Measurements from ENCODE around the gene GDPGP1.
A peak's percentile ranks its signal among the peaks of the same experiment; 100 is the strongest.
"Not testable (repeated sequence)": the region's sequence is repeated elsewhere in the genome, so short reads cannot be mapped to it uniquely, and the experiment has no call there.

The GDPGP1 gene

DNA sequence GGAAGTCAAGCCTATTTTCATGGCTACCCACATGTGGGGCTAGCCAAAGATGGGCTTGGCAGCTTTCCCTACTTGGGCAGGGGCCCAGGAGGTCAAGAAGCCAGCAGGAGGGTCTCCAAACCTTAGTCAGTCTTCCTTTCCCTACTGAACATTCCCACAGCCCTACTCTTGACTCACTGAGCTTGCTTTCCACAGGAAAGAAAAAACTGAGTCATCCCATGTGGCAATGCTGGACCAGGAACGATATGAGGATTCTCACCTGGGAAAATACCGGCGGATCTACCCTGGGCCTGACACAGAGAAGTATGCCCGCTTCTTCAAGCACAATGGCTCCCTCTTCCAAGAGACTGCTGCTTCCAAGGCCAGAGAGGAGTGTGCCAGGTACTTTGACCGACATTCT is 27.8 kb downstream of the GDPGP1 start:
- no peak for DNase-seq (ENCODE audit: low spot score)

DNA sequence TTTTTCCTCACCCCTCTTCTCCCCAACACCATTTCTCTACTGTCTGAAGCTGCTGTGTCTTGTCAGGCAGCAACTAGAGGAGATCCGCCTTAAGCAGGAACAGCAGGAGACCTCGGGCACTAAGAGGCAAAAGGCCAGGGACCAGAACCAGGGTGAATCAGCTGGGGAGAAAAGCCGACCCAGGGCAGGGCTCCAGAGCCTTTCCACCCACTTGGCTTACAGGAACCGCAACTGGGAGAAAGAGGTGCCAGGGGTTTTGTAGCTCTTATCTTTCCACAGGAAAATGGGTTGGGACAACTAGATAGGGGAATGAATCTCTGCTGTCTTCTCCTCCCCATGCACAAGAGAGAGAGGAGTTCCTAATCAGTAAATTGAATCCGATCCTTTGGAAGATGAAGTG is 28.4 kb downstream of the GDPGP1 start:
- no peak for DNase-seq (ENCODE audit: low spot score)

DNA sequence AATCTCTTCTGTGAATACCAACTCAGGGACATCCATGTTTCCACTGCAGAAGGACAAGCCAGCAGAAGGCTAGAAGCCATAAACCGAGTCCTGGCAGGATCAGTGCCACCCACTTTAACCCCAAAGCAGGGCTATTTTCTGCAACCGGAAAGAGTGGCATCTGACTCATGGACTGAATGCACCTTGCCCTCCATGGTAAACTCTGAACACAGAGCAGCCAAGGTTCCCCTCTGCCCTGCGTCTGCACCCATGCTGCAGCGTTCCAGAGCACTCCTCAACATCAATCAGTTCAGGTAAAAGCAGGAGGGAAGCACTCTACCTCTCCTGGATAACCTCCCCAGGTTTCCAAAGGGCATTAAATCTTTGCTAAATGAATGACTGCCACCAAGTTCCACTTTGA is 30.7 kb downstream of the GDPGP1 start:
- no peak for DNase-seq (ENCODE audit: low spot score)

DNA sequence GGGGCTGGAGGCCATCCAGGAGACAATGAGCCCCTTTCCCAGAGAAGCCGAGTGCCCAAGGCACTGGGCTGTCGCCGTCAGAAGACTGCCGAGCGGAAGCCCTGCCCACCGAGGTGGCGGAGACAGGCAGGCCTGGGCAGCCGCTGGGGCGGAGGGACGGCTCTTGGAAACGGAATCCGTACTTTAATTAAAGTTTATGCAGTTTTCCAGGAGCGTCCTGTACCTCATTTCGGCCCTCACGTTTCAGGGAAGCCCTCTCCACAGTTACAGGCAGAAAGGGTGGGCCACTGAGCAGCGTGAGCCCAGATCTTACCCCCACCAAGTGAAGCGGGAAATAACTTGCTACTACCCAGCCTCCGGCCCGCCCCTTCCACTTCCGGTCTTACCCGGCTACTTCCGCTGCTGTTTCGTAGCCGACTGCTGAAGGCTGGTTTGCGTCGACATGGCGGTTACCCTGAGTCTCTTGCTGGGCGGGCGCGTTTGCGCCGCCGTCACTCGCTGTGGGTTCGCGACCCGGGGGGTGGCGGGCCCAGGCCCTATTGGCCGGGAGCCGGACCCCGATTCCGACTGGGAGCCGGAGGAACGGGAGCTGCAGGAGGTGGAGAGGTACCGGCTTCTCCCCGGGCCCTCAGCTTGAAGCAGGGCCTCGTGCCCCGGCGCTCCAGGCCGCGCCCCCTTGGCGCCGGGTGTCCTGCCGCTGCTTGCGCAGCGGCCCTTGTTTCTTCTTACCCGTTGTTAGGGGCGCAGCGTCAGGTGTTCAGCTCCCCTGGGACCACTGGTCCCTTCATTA is 31.5 kb downstream of the GDPGP1 start, which contains the start of gene NGRN:
Gene NGRN (plus strand): TSS at position 402 of the 790 bp plus-strand sequence. CDS start 41 bp downstream, at position 443.
- DNase-seq (ENCODE audit: low spot score), result peak; percentile 86

DNA sequence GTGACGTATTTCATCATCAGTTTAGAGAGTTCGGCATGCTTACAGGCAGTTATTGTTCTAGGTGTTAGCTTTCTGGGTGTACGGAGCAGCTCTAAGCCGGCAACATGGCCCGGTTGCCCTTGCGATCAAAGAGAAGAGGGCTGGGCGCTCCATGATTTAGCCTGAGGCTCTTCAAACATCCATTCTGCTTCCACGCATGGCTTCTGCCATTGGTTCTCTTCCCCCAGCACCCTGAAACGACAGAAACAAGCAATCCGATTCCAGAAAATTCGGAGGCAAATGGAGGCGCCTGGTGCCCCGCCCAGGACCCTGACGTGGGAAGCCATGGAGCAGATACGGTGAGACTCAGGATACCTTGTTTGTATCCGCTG is 32.0 kb downstream of the GDPGP1 start:
- no peak for DNase-seq (ENCODE audit: low spot score)

DNA sequence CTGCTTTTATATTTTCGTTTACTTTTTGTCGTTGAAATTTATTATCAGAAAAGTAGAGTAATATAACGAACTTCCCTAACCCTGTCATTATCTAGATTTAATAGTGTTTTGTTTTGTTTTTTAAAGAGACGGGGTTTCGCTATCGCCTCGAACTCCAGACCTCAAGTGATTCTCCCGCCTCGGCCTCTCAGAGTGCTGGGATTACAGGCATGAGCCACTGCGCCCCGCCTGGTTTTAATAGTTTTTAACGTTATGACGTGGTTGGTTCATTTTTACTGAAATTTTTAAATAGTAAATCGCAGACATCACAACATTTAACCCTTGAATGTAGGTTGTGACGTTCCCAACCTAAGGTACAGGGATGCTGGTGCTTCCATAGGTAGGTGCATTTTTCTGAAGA is 32.5 kb downstream of the GDPGP1 start:
- DNase-seq (ENCODE audit: low spot score), result no peak

DNA sequence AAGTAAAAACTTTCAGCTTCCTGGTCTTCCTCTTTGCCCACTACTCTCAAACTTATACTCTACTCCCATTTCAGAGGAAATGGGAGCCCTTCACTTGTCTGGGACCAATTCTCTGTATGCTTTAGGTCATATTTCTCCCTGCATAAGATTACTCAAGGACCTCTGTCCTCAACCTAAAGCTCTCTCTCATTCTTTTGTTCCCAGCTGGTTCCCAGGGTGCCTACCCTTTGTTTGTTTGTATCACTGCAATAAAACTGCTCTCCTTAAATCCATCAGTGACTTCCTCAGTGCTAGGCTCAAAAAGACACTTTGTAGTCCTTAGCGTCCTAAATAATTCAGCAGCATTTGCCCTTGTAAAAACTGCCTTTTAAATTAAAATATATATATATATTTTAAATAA is 34.4 kb downstream of the GDPGP1 start:
- no peak for DNase-seq (ENCODE audit: low spot score)

DNA sequence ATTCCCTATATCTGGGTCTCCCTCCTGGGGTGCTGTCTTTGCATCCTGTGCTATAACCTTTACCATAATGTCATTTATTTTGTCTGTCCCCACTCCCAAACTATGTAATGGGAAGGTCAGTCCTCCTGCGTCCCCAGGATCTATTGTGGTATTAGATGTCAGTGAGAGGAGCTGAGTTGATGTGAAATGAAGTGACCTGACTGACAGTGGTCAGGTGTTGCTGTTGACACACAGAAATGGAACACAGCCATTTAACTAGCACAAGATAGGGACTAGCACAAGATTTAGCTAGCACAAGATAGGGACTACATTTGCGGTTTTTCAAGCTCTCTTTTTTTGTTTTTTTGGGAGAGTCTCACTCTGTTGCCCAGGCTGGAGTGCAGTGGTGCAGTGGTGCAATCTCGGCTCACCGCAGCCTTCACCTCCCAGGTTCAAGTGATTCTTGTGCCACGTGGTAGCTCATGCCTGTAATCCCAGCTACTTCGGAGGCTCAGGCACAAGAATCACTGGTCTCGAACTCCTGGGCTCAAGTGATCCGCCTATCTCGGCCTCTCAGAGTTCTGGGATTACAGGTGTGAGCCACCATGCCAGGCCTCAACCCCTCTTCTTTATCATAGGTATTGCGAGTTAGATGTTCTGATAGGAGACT is 36.6 kb downstream of the GDPGP1 start:
- DNase-seq (ENCODE audit: low spot score), result no peak

DNA sequence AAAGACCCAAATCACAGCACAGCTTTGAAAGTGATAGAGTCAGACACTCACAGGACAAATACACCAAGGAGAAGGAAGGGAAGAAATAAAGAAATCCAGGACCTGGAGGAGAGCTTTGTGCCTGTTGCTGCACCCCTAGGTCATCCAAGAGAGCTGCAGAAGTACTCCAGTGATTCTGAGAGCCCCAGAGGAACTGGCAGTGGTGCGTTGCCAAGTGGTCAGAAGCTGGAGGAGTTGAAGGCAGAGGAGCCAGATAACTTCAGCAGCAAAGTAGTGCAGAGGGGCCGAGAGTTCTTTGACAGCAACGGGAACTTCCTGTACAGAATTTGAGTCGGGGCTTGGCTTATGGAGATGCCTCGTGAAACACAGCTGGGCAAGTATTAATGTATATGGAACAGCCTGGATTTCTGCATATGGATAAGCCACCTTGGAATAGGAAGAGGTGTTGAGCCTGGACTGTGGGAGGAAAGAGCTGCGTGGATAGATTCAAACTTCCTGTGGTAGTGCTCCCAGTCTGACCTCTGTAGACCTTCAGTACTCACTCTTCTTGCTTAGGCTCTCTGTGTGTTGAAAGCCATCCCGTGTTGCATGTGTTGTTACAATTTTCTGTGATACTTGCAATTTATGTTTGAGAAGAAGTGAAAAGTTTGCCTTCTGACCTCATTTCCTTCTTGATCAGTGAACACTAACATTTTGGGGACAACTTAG is 37.6 kb downstream of the GDPGP1 start:
- DNase-seq (ENCODE audit: low spot score), result no peak

DNA sequence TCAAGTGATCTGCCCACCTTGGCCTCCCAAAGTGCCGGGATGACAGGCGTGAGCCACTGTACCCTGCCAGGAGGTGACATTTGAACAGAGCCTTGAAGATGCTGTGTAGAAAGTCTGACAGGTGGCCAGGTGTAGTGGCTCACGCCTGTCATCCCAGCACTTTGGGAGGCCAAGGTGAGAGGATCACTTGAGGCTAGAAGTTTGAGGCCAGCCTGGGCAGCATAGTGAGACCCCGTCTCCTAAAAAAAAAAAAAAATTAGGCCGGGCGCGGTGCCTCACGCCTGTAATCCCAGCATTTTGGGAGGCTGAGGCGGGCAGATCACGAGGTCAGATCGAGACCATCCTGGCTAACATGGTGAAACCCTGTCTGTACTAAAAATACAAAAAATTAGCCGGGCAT is 44.5 kb downstream of the GDPGP1 start:
- not testable (repeated sequence) for DNase-seq (ENCODE audit: low spot score)

DNA sequence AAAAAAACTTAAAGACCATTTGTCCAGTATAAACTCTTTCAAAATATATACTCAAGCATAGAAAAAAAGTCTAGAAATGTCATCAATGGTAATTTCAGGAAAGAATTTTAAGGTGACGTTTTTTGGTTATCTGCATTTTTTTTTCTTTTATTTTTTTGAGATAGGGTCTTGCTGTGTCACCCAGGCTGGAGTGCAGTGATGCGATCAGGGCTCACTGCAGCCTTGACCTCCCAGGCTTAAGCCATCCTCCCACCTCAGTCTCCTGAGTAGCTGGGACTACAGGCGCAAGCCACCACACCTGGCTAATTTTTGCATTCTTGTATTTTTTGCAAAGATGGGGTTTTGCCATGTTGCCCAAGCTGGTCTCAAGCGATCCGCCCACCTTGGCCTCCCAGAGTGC is 46.7 kb downstream of the GDPGP1 start:
- DNase-seq (ENCODE audit: low spot score), result not testable (repeated sequence)

DNA sequence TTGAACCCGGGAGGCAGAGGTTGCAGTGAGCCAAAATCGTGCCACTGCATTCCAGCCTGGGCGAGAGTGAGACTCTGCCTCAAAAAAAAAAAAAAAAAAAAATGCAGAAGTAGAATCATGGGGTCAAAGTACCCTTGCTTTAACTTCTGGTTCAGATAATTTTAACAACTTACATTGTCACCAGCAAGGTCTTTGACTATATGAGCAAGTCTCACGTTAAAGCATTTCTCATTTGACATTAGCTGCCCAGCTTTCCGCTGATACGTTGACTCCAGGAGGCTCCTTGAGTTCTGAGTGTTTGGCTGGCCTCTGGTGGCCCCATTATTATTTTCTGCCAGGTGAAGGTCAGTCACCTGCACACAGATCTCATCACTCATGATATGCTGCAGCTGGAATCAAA is 47.6 kb downstream of the GDPGP1 start:
- DNase-seq (ENCODE audit: low spot score), result not testable (repeated sequence)

DNA sequence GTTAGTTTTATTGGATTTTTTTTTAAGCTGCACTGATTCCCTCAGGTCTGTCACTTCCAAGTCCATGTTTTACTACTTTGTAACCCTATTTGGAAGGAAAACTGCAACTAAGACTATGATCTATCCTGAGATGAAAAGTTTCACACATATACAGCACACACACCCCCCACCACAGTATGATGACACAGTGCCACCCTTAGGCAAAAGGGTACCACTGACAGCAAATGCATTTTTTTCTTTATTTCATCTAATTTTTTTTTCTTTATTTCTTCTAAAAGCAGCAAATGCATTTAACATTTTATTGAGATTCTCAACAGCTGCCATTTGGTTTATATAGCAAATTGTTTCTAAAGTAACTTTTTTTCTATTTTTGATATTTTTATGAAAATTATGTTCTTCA is 52.7 kb downstream of the GDPGP1 start:
- DNase-seq (ENCODE audit: low spot score), result no peak

DNA sequence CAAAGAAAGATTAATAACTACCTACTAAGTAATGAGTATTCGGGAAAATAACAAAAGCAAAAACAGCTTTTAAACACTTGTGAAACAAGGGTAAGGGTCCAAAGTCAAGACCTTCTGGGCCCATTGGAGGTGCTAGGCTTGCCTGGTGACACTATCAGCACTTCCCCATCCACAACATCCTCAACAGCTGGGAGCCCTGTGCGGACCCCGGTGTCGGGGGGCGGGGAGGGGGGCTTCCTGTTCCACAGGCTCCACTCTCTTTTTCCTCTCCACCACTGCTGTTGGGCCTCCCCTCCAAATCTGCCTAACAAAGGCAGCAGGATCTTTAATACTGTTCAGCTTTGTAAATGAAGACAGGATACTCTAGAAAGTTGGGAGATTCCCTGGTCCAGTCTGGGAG is 53.1 kb downstream of the GDPGP1 start:
- DNase-seq (ENCODE audit: low spot score), result no peak

DNA sequence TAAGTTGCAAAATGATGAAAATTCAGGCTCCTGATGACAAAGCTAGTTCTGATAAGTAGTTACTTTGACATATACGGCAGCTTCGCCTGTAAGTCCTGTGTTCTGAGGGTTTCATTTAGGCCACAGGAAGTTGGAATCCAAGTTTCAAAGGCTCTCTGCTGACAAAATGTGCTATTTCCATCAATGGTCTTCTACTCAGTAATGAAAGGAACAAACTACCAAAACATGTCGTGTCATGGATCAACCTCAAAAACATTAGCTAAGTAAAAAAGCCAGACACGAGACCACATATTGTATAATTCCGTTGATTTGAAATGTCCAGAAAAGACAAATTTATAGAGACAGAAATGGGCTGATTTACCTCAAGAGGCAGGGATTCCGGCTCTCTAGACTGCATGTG is 53.9 kb downstream of the GDPGP1 start:
- no peak for DNase-seq (ENCODE audit: low spot score)

DNA sequence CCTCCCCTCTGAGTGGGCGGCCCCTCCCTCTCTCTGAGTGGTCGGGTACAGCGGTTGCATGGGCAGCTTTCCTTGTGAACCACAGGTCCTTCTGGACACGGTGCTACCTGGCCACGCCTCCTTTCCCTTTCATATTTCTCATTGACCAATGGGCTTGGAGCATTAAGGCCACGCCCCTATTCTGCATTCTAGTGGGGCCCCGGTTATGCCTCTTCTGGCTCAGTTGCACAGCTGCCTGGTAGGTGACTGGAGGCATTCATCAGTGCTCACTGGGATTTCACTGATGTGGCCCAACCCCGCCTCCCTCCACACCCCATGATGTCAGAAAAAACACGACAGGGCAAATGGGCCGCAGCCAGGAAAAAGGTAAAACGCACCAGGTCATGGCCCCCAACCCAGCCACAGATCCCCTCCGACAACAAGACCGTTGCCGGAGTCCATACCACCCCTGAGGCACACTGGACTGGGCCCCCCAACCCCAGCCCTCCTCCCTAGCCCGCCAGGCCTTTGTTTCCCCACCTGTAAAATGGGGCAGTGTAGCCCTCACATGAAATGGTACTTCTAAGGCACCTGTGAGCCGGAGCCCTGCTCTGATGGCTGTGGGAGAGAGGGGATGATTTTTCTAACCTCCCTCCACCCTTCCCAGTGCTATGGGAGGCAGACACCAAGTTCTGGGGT is 57.8 kb downstream of the GDPGP1 start:
- DNase-seq (ENCODE audit: low spot score), result no peak

DNA sequence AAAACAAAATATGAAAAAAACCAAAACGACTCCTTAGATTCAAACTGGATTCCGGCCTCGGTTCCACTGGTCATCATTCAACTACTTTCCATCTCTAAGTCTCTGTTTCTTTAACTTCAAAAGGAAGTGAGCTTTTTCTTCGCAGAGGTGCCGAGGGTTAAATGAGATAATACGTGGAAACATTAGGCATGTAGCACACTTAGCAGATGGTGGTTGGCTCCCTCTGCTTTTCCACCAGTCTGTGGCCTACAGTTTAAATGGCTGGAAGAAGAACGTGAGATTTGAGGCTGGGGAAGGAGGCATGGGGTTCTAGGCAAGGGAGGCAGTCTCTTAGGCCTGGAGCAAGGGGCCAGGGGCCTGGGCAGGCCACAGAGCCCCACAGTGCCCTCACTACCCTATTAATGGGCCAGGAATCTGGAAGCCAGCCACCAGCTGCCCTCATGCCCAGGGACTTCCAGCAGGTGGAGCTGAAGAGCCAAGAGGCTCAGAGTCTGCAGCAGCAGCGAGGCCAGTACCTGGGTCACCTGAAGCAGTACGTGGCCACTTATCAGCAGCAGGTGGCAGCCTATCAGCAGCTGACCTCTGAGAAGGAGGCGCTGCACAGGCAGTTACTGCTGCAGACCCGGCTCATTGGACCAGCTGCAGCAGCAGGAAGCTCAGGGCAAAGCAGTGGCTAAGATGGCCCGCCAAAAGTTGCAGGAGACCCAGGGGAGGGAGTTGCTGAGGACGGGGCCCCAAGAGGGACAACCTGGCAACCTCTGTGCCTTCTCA is 59.2 kb downstream of the GDPGP1 start:
- DNase-seq (ENCODE audit: low spot score), result peak; percentile 87

DNA sequence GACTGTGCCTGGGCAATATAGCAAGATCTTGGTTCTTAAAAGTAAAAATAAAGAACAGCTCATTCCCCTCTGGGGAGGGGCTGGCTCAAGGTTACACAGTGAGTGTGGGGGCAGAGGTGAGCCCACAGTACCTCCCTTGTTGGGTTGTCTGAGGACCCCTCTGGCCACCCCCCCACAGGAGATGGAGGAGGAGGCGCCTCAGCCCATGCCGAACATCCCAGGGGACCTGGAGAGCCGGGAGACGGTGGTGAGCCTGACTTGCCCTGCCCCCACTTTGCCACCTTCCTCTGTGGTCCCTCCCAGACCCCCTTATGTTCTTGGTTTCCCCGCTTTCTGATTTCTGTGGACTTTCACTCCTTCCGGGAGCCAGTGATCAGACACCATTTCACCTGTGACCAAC is 60.1 kb downstream of the GDPGP1 start:
- DNase-seq (ENCODE audit: low spot score), result no peak

DNA sequence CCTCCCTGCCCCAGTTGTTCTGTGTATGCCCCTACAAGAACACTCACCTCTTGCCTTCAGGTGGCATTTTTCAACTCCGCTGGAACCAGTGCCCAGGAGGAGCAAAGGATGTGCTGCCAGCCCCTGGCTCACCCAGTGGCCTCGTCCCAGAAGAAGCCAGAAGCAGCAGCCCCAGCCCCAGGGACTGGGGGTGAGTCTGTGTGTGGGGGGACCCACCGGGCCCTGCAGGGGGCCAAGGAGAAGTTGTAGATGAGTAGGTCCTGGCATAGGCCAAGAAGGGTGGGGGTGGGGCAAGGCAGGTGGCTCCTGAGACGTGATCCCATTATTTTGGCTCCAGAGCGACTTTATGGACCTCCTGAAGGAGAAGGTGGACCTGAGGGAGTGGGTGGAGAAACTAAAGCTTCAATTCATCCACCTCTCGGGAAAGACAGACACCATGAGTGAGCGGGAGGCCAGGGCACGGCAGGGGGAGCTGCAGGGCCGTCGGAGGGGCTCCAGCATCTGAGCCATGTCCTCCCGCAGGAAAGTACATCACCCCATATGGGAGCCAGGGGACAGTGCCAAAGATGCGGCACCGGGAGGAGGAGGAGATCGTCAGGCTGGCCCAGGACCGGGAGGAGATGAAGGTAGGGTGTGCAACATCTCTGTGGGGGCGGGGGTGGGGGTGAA is 60.7 kb downstream of the GDPGP1 start:
- DNase-seq (ENCODE audit: low spot score), result no peak

DNA sequence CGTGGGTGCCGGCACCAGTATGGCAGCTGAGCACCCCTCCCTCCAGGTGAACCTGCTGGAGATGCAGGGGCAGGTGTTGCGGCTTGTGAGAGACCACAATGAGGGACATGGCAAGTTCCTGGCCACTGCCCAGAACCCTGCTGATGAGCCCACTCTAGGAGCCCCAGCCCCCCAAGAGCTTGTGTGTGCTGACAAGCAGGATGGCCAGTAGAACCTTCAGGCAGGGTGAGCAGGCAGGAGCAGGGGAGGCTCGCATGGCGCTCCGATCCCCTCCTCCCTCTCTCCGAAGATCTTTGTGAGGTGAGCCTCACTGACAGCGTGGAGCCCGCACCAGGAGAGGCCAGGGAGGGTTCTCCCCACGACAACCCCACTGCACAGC is 61.2 kb downstream of the GDPGP1 start:
- no peak for DNase-seq (ENCODE audit: low spot score)

All from ecto neural progenitor cell (in vitro differentiated cells).